ENCODE measurements around the gene ZNRF3.

DNA sequence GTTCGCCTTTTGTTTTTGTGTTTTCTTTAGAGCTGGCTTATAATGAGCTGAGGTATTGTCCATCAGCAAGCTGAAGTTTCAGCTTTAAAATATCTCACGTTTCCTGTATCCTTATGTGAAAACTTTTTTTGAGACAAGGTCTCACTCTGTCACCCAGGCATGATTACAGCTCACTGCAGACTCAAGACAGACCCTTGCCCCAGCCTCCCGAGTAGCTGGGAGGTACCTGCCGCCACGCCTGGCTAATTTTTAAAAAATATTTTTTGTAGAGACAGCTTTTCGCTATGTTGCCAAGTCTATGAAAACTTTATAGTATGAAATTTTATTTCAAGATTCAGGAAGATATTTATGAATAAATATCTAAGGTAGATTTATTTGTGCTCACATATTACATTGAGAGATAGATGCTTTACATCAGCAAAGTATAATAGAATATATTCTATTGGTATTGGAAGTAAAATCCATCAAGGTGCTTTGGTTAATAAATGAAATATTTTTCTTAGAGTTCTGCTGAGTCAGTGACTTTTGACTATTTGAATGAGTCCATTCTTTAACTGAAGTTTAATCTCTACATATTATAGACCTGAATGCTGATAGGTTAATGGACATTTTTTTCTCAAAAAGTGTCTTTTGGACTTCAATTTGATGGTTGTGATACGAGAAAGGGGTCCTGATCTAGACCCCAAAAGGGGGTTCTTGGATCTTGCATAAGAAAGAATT is 199.6 kb downstream of the ZNRF3 start:
- TF ChIP-seq, protein P1, sequence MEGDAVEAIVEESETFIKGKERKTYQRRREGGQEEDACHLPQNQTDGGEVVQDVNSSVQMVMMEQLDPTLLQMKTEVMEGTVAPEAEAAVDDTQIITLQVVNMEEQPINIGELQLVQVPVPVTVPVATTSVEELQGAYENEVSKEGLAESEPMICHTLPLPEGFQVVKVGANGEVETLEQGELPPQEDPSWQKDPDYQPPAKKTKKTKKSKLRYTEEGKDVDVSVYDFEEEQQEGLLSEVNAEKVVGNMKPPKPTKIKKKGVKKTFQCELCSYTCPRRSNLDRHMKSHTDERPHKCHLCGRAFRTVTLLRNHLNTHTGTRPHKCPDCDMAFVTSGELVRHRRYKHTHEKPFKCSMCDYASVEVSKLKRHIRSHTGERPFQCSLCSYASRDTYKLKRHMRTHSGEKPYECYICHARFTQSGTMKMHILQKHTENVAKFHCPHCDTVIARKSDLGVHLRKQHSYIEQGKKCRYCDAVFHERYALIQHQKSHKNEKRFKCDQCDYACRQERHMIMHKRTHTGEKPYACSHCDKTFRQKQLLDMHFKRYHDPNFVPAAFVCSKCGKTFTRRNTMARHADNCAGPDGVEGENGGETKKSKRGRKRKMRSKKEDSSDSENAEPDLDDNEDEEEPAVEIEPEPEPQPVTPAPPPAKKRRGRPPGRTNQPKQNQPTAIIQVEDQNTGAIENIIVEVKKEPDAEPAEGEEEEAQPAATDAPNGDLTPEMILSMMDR (IDR thresholded peaks at IDR 0.05; ENCODE audit: insufficient read depth, low read length, poor library complexity, severe bottlenecking): no peak
- no peak for TF ChIP-seq EZH2phosphoT487 (conservative IDR thresholded peaks at IDR 0.05; ENCODE audit: low read length)

Data from SU-DHL-6 (cell line).